Measurements from ENCODE around the gene SERPINB5.

Gene SERPINB5

DNA sequence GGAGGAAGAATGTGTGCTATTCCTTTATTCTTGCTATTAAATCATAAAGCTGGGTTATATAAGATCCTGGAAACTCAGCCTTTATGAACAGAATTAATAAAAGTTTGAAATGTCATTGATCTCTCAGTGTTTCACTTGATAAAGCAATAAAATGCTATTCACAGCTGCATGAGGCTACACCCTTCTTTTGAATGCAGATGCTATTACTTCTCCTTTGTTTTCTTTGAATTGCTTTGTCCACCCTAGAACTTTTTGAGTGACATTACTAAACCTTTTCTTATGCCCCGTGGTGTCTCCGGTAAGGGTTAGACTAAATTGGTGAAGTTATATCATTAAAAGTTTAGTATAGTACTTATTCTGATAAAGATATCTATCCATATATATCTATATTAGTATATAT, 18.9 kb downstream of the SERPINB5 start:
- Histone ChIP-seq H3K9ac (ENCODE audit: low read depth, low read length, poor library complexity, severe bottlenecking) (no peak overlapping the region), H3K27me3 (ENCODE audit: insufficient read depth, low read length, poor library complexity, severe bottlenecking) (no peaks in the 10 kb centered on the region), H2AFZ (ENCODE audit: low read length) (no peak overlapping the region), H3F3A (ENCODE audit: low read depth) (no peaks in the 10 kb centered on the region), H3K9me2 (replicated peaks; ENCODE audit: low read depth, low read length) (no peaks in the 10 kb centered on the region), H3K36me3 (ENCODE audit: insufficient read depth, low read length) (no peaks in the 10 kb centered on the region), H3K79me2 (ENCODE audit: insufficient read depth, low read length) (no peaks in the 10 kb centered on the region), H3K4me1 (ENCODE audit: insufficient read depth, low read length, poor library complexity, severe bottlenecking) (no peaks in the 10 kb centered on the region), H3K4me3 (ENCODE audit: low read length, poor library complexity, severe bottlenecking) (no peak overlapping the region), H3K4me2 (ENCODE audit: low read depth, low read length, poor library complexity, severe bottlenecking) (no peak overlapping the region), H4K20me1 (ENCODE audit: insufficient read depth, low read length, poor library complexity, severe bottlenecking) (no peaks in the 10 kb centered on the region), H3K9me3 (ENCODE audit: insufficient read depth, low read depth, low read length) (no peaks in the 10 kb centered on the region)
- TF ChIP-seq, protein P1, sequence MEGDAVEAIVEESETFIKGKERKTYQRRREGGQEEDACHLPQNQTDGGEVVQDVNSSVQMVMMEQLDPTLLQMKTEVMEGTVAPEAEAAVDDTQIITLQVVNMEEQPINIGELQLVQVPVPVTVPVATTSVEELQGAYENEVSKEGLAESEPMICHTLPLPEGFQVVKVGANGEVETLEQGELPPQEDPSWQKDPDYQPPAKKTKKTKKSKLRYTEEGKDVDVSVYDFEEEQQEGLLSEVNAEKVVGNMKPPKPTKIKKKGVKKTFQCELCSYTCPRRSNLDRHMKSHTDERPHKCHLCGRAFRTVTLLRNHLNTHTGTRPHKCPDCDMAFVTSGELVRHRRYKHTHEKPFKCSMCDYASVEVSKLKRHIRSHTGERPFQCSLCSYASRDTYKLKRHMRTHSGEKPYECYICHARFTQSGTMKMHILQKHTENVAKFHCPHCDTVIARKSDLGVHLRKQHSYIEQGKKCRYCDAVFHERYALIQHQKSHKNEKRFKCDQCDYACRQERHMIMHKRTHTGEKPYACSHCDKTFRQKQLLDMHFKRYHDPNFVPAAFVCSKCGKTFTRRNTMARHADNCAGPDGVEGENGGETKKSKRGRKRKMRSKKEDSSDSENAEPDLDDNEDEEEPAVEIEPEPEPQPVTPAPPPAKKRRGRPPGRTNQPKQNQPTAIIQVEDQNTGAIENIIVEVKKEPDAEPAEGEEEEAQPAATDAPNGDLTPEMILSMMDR (conservative IDR thresholded peaks at IDR 0.05; ENCODE audit: low read length): no peak
- no peak for TF ChIP-seq EZH2phosphoT487 (IDR thresholded peaks at IDR 0.05; ENCODE audit: borderline replicate concordance)

DNA sequence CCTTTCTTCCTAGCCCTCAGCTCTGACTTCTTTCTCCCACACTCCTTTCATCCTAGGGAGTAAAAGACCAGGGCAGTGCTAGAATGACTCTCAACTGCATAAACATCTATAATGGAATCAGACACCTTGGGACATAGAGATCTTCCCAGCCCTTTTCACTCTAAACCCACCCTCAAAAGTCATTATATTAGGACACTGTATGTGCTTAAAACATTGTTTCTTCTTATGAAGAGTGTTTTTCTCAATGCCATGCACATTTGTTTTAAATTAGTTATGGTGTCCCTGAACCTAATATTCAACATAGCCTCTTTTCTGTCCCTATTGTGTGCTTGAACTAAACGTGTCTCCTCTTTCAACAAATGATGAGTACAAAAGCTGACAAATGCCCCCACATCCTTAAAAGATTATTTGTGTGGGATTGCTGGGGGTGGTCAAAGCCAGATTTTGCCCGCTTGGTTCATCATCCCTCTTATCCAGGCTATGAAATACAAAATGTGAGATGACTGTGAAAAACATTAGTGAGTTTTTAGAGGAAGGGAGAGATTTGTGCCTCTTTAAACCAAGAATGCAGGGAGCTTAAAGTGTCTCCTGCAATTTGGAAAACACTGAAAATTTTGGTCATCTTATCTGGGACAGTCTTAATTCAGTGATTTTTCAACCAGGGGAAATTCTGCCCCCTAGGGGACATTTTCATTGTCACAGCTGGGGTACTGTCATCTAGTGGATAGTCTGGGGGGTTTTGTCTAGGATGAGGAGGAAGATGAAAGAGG, 29.0 kb downstream of the SERPINB5 start:
- Histone ChIP-seq H3K4me1 (ENCODE audit: insufficient read depth, low read length, poor library complexity, severe bottlenecking) (no peaks in the 10 kb centered on the region), H3K9ac (ENCODE audit: low read depth, low read length, poor library complexity, severe bottlenecking) (no peak overlapping the region), H3K9me3 (ENCODE audit: insufficient read depth, low read depth, low read length) (no peaks in the 10 kb centered on the region), H3K27me3 (ENCODE audit: insufficient read depth, low read length, poor library complexity, severe bottlenecking) (no peaks in the 10 kb centered on the region), H3K36me3 (ENCODE audit: insufficient read depth, low read length) (no peaks in the 10 kb centered on the region), H3F3A (ENCODE audit: low read depth) (no peaks in the 10 kb centered on the region), H2AFZ (ENCODE audit: low read length) (0 out of 2 replicates have a peak overlapping the region, but pooled peaks have one; percentile 25), H4K20me1 (ENCODE audit: insufficient read depth, low read length, poor library complexity, severe bottlenecking) (no peaks in the 10 kb centered on the region), H3K4me2 (ENCODE audit: low read depth, low read length, poor library complexity, severe bottlenecking) (no peak overlapping the region), H3K4me3 (ENCODE audit: low read length, poor library complexity, severe bottlenecking) (no peak overlapping the region), H3K9me2 (replicated peaks; ENCODE audit: low read depth, low read length) (no peaks in the 10 kb centered on the region), H3K79me2 (ENCODE audit: insufficient read depth, low read length) (no peaks in the 10 kb centered on the region)
- no peak for TF ChIP-seq EZH2phosphoT487 (IDR thresholded peaks at IDR 0.05; ENCODE audit: borderline replicate concordance)
- TF ChIP-seq, protein P1 (conservative IDR thresholded peaks at IDR 0.05; ENCODE audit: low read length): peak; percentile 89

- TF ChIP-seq, protein P1 (conservative IDR thresholded peaks at IDR 0.05; ENCODE audit: low read length): no peak
Measured at GRCh38 chr18:63506336-63506646, 29.5 kb downstream of the SERPINB5 start.

More at GRCh38 chr18:63506336-63506646, 29.5 kb downstream of the SERPINB5 start:
- H3K4me2 ChIP-seq (ENCODE audit: low read depth, low read length, poor library complexity, severe bottlenecking): no peak overlapping the region
- H4K20me1 ChIP-seq (ENCODE audit: insufficient read depth, low read length, poor library complexity, severe bottlenecking): no peaks in the 10 kb centered on the region
- no peaks in the 10 kb centered on the region for H3K9me2 ChIP-seq (replicated peaks; ENCODE audit: low read depth, low read length)
- no peak overlapping the region for H3K9ac ChIP-seq (ENCODE audit: low read depth, low read length, poor library complexity, severe bottlenecking)
- H3K4me1 ChIP-seq (ENCODE audit: insufficient read depth, low read length, poor library complexity, severe bottlenecking): no peaks in the 10 kb centered on the region
- H2AFZ ChIP-seq (ENCODE audit: low read length): no peak overlapping the region
- no peak overlapping the region for H3K4me3 ChIP-seq (ENCODE audit: low read length, poor library complexity, severe bottlenecking)
- H3K79me2 ChIP-seq (ENCODE audit: insufficient read depth, low read length): no peaks in the 10 kb centered on the region
- H3K36me3 ChIP-seq (ENCODE audit: insufficient read depth, low read length): no peaks in the 10 kb centered on the region
- H3K9me3 ChIP-seq (ENCODE audit: insufficient read depth, low read depth, low read length): no peaks in the 10 kb centered on the region
- H3K27me3 ChIP-seq (ENCODE audit: insufficient read depth, low read length, poor library complexity, severe bottlenecking): no peaks in the 10 kb centered on the region
- H3F3A ChIP-seq (ENCODE audit: low read depth): no peaks in the 10 kb centered on the region

All from Loucy (cell line).